ENCODE measurements around the gene CNGA2.

CNGA2 gene

GRCh38 chrX:151724563-151725337, 9.8 kb upstream of the CNGA2 start:
- no peak for TF ChIP-seq CEBPB (IDR thresholded peaks at IDR 0.05)
- no peak for TF ChIP-seq YY1 (IDR thresholded peaks at IDR 0.05; ENCODE audit: low read depth)
- TF ChIP-seq TCF12 (IDR thresholded peaks at IDR 0.05; ENCODE audit: low read depth) = no peak
- TF ChIP-seq EP300 (IDR thresholded peaks at IDR 0.05; ENCODE audit: borderline replicate concordance) = no peak
- TF ChIP-seq MAX (IDR thresholded peaks at IDR 0.05) = no peak
- TF ChIP-seq EGR1 (IDR thresholded peaks at IDR 0.05) = no peak
- no peak for TF ChIP-seq ZBTB7A (IDR thresholded peaks at IDR 0.05; ENCODE audit: low read depth)
- TF ChIP-seq RAD21 (IDR thresholded peaks at IDR 0.05; ENCODE audit: low read depth) = no peak
- TF ChIP-seq TEAD4 (IDR thresholded peaks at IDR 0.05) = no peak
- TF ChIP-seq USF1 (IDR thresholded peaks at IDR 0.05) = no peak
- TF ChIP-seq FOXM1 (IDR thresholded peaks at IDR 0.05; ENCODE audit: borderline replicate concordance, low read depth) = no peak
- TF ChIP-seq NFIC (IDR thresholded peaks at IDR 0.05) = no peak

GRCh38 chrX:151725338-151725614, 9.3 kb upstream of the CNGA2 start:
- TF ChIP-seq YY1 (IDR thresholded peaks at IDR 0.05; ENCODE audit: low read depth) (no peak), EP300 (IDR thresholded peaks at IDR 0.05; ENCODE audit: borderline replicate concordance) (no peak), REST (IDR thresholded peaks at IDR 0.05; ENCODE audit: low read depth) (no peak), TAF1 (IDR thresholded peaks at IDR 0.05; ENCODE audit: low read depth) (no peak), CREB1 (IDR thresholded peaks at IDR 0.05; ENCODE audit: low read depth) (no peak), CEBPB (IDR thresholded peaks at IDR 0.05) (no peak), TEAD4 (IDR thresholded peaks at IDR 0.05) (no peak), TCF12 (IDR thresholded peaks at IDR 0.05; ENCODE audit: low read depth) (no peak), ZBTB7A (IDR thresholded peaks at IDR 0.05; ENCODE audit: low read depth) (no peak), EGR1 (IDR thresholded peaks at IDR 0.05) (no peak), USF1 (IDR thresholded peaks at IDR 0.05) (no peak), NFIC (IDR thresholded peaks at IDR 0.05) (no peak), FOXM1 (IDR thresholded peaks at IDR 0.05; ENCODE audit: borderline replicate concordance, low read depth) (no peak), MAX (IDR thresholded peaks at IDR 0.05) (no peak), RAD21 (IDR thresholded peaks at IDR 0.05; ENCODE audit: low read depth) (no peak)

GRCh38 chrX:151726751-151727150, 7.8 kb upstream of the CNGA2 start:
- TF ChIP-seq REST (IDR thresholded peaks at IDR 0.05; ENCODE audit: low read depth) = no peak
- TF ChIP-seq RAD21 (IDR thresholded peaks at IDR 0.05; ENCODE audit: low read depth) = no peak
- no peak for TF ChIP-seq ZBTB7A (IDR thresholded peaks at IDR 0.05; ENCODE audit: low read depth)
- TF ChIP-seq CREB1 (IDR thresholded peaks at IDR 0.05; ENCODE audit: low read depth) = no peak
- TF ChIP-seq MAX (IDR thresholded peaks at IDR 0.05) = no peak
- TF ChIP-seq TCF12 (IDR thresholded peaks at IDR 0.05; ENCODE audit: low read depth) = no peak
- TF ChIP-seq EP300 (IDR thresholded peaks at IDR 0.05; ENCODE audit: borderline replicate concordance) = no peak
- TF ChIP-seq CEBPB (IDR thresholded peaks at IDR 0.05) = no peak
- no peak for TF ChIP-seq TEAD4 (IDR thresholded peaks at IDR 0.05)
- TF ChIP-seq TAF1 (IDR thresholded peaks at IDR 0.05; ENCODE audit: low read depth) = no peak
- TF ChIP-seq FOXM1 (IDR thresholded peaks at IDR 0.05; ENCODE audit: borderline replicate concordance, low read depth) = no peak
- TF ChIP-seq YY1 (IDR thresholded peaks at IDR 0.05; ENCODE audit: low read depth) = no peak
- TF ChIP-seq NFIC (IDR thresholded peaks at IDR 0.05) = no peak
- no peak for TF ChIP-seq EGR1 (IDR thresholded peaks at IDR 0.05)

- TF ChIP-seq RAD21 (IDR thresholded peaks at IDR 0.05; ENCODE audit: low read depth) (no peak), REST (IDR thresholded peaks at IDR 0.05; ENCODE audit: low read depth) (no peak), TAF1 (IDR thresholded peaks at IDR 0.05; ENCODE audit: low read depth) (no peak), TEAD4 (IDR thresholded peaks at IDR 0.05) (no peak), FOXM1 (IDR thresholded peaks at IDR 0.05; ENCODE audit: borderline replicate concordance, low read depth) (no peak), CREB1 (IDR thresholded peaks at IDR 0.05; ENCODE audit: low read depth) (no peak), ZBTB7A (IDR thresholded peaks at IDR 0.05; ENCODE audit: low read depth) (no peak), TCF12 (IDR thresholded peaks at IDR 0.05; ENCODE audit: low read depth) (no peak), USF1 (IDR thresholded peaks at IDR 0.05) (no peak), NFIC (IDR thresholded peaks at IDR 0.05) (no peak), EP300 (IDR thresholded peaks at IDR 0.05; ENCODE audit: borderline replicate concordance) (no peak), MAX (IDR thresholded peaks at IDR 0.05) (no peak), EGR1 (IDR thresholded peaks at IDR 0.05) (no peak), YY1 (IDR thresholded peaks at IDR 0.05; ENCODE audit: low read depth) (no peak), CEBPB (IDR thresholded peaks at IDR 0.05) (no peak)
Observed at GRCh38 chrX:151727346-151727745, 7.2 kb upstream of the CNGA2 start.
